K562 (cell line): Measurements from ENCODE around the gene IQCK. TPM values are rescaled to one million over a fixed set of nuclear protein-coding genes. Genes with fewer than 3 reads are reported as not detected.

ENCODE experiments used
- ATAC-seq: fragments of 200-7000 bp; cut with Tn5 transposase; 3 replicates; pipeline ENCODE4 v1.9.1; 2020; ENCODE audit warnings: moderate library complexity
- BruUV-seq: library from RNA; stranded (reverse); fragments of 400-500 nt; replicated peaks from 2 replicates; lab custom pipeline; 2021; lab: Mats Ljungman, UMichigan
- CTCF ChIA-PET: fragments of 300-600 bp; formaldehyde crosslinking; extraction: SDS; loops from one replicate; lab custom pipeline; 2021; ENCODE audit warnings: low intra/inter-chr PET ratio; lab: Yijun Ruan, JAX
- POLR2A ChIA-PET: fragments of 300-600, 350-650 bp; sonication (Branson Sonifier 250); formaldehyde crosslinking; extraction: SDS; loops from one replicate; lab custom pipeline; 2021; ENCODE audit warnings: antibody characterized with exemption, inconsistent platforms; lab: Yijun Ruan, JAX
- DNase-seq, 4 experiments: peaks; one replicate each; pipeline versions ENCODE4 v3.0.0 to v3.0.0-alpha.2; 2011 to 2018; ENCODE audit warnings: low spot score in 3 of 4, mixed read lengths in 3 of 4; ENCODE audit errors: extremely low read depth in 1 of 4
- FAIRE-seq: peaks from 2 replicates; lab custom pipeline; 2011; peaks lifted over from hg19 to GRCh38; lab: Jason Lieb, UNC
- H2AFZ ChIP-seq: 2 replicates; pipeline ENCODE4 v1.6.0; 2011; ENCODE audit warnings: low read depth, low read length, control low read depth, inconsistent platforms
- H3K27ac ChIP-seq: fragments of 200-600 bp; 3 replicates; pipeline ENCODE4 v1.8.0; 2011; ENCODE audit warnings: low read depth, mild to moderate bottlenecking, control low read depth, inconsistent platforms, low read length, moderate library complexity, mixed read lengths; ENCODE audit errors: extremely low read depth
- H3K27me3 ChIP-seq, 2 experiments: fragments of 300-600 bp in 1 of 2; 2 replicates in 1 of 2; 3 replicates in 1 of 2; pipeline versions ENCODE4 v1.6.0 to v1.8.0; 2011; ENCODE audit warnings: inconsistent platforms in 2 of 2, low read length in 2 of 2, mild to moderate bottlenecking in 1 of 2, mixed read lengths in 1 of 2, moderate library complexity in 1 of 2; ENCODE audit not compliant: control insufficient read depth in 2 of 2, insufficient read depth in 2 of 2
- H3K36me3 ChIP-seq: fragments of 300-600 bp; 3 replicates; pipeline ENCODE4 v1.8.0; 2011; ENCODE audit warnings: mild to moderate bottlenecking, low read length, inconsistent platforms; ENCODE audit not compliant: control insufficient read depth, insufficient read depth
- H3K4me1 ChIP-seq, 2 experiments: fragments of 200-600 bp in 1 of 2; replicated peaks in 1 of 2; 2 replicates in 1 of 2; 3 replicates in 1 of 2; pipeline versions ENCODE4 v1.5.1 to v1.8.0; 2011; ENCODE audit warnings: inconsistent platforms in 2 of 2, low read length in 2 of 2, mild to moderate bottlenecking in 1 of 2, mixed read lengths in 1 of 2, moderate library complexity in 1 of 2; ENCODE audit not compliant: control insufficient read depth in 2 of 2, insufficient read depth in 2 of 2
- H3K4me2 ChIP-seq: 2 replicates; pipeline ENCODE4 v1.6.1; 2011; ENCODE audit warnings: low read length, control low read depth, inconsistent platforms, mixed read lengths; ENCODE audit not compliant: insufficient read depth
- H3K4me3 ChIP-seq: fragments of 200-600 bp; sonication (generic), shearing (Covaris generic); 2 replicates; pipeline ENCODE4 v1.5.1; 2016; ENCODE audit warnings: control low read depth, inconsistent platforms
- H3K79me2 ChIP-seq: fragments of 200-600 bp; 3 replicates; pipeline ENCODE4 v1.8.0; 2011; ENCODE audit warnings: low read length, inconsistent platforms; ENCODE audit not compliant: control insufficient read depth, insufficient read depth
- H3K9ac ChIP-seq, 2 experiments: 2 replicates each; pipeline versions ENCODE4 v1.6.0 to v1.6.1; 2011; ENCODE audit warnings: low read depth in 2 of 2, low read length in 2 of 2, control low read depth in 1 of 2, inconsistent platforms in 1 of 2, mild to moderate bottlenecking in 1 of 2, mixed read lengths in 1 of 2; ENCODE audit not compliant: insufficient read depth in 1 of 2
- H3K9me1 ChIP-seq: one replicate; pipeline ENCODE4 v1.6.0; 2011; ENCODE audit warnings: inconsistent platforms, mild to moderate bottlenecking, low read length, moderate library complexity; ENCODE audit not compliant: control insufficient read depth, insufficient read depth
- H3K9me3 ChIP-seq: replicated peaks from 2 replicates; pipeline ENCODE4 v1.5.1; 2011; ENCODE audit warnings: low read depth, low read length, inconsistent platforms; ENCODE audit not compliant: control insufficient read depth, insufficient read depth
- H4K20me1 ChIP-seq: replicated peaks from 2 replicates; pipeline ENCODE4 v1.6.1; 2011; ENCODE audit warnings: low read length, inconsistent platforms, mixed read lengths; ENCODE audit not compliant: control insufficient read depth, insufficient read depth
- ADNP ChIP-seq: fragments of 200-800 bp; sonication (Bioruptor generic); IDR thresholded peaks from 2 replicates; pipeline ENCODE4 v1.6.1; 2016; ENCODE audit warnings: missing genetic modification characterization, missing compliant biosample characterization
- ATF3 ChIP-seq, 2 experiments: fragments of 450-650 bp in 1 of 2; sonication (generic) in 1 of 2; formaldehyde crosslinking in 1 of 2; IDR thresholded peaks in 1 of 2; conservative IDR thresholded peaks in 1 of 2; 2 replicates each; pipeline versions ENCODE4 v1.6.1 to v1.8.1; 2016 to 2023; ENCODE audit warnings: mild to moderate bottlenecking in 2 of 2, moderate library complexity in 2 of 2, inconsistent platforms in 1 of 2, missing genetic modification reagents in 1 of 2
- CREB3L1 ChIP-seq: fragments of 450-650 bp; IDR thresholded peaks from 2 replicates; pipeline ENCODE4 v1.6.1; 2014; ENCODE audit warnings: low read depth, mild to moderate bottlenecking, moderate library complexity, borderline replicate concordance
- E2F1 ChIP-seq: sonication (generic); formaldehyde crosslinking; IDR thresholded peaks from 2 replicates; pipeline ENCODE4 v1.8.1; 2023; ENCODE audit warnings: mild to moderate bottlenecking, missing genetic modification reagents, moderate library complexity
- FOXO4 ChIP-seq: fragments of 450-650 bp; formaldehyde crosslinking; IDR thresholded peaks from 2 replicates; pipeline ENCODE4 v1.4.0; 2020; ENCODE audit warnings: mild to moderate bottlenecking, moderate library complexity
- GABPA ChIP-seq: fragments of 200-800 bp; sonication (Bioruptor generic); conservative IDR thresholded peaks from 2 replicates; pipeline ENCODE4 v1.6.1; 2016; ENCODE audit warnings: low read depth, missing genetic modification characterization, missing compliant biosample characterization
- GTF2A2 ChIP-seq: IDR thresholded peaks from 2 replicates; pipeline ENCODE4 v1.6.1; 2016; ENCODE audit warnings: mild to moderate bottlenecking, missing genetic modification characterization, missing compliant biosample characterization
- KLF13 ChIP-seq: fragments of 450-650 bp; IDR thresholded peaks from 2 replicates; pipeline ENCODE4 v1.6.1; 2016; ENCODE audit warnings: missing genetic modification characterization, low read depth, mild to moderate bottlenecking, missing compliant biosample characterization, moderate library complexity, borderline replicate concordance
- MXD1 ChIP-seq: fragments of 250-450 bp; sonication (Bioruptor Pico); IDR thresholded peaks from 2 replicates; pipeline ENCODE4 v1.8.0; 2021; ENCODE audit warnings: borderline replicate concordance, mild to moderate bottlenecking, moderate library complexity; ENCODE audit not compliant: poor library complexity, severe bottlenecking
- PHF21A ChIP-seq: fragments of 450-650 bp; IDR thresholded peaks from 2 replicates; pipeline ENCODE4 v1.6.1; 2017; ENCODE audit warnings: low read depth, borderline replicate concordance
- SFPQ ChIP-seq: fragments of 200-400 bp; formaldehyde crosslinking; IDR thresholded peaks from 2 replicates; pipeline ENCODE4 v1.6.1; 2017; ENCODE audit warnings: mild to moderate bottlenecking, low read depth, low read length, moderate library complexity
- ZNF436 ChIP-seq: fragments of 250-450, 450-650 bp; sonication (Bioruptor Pico); formaldehyde crosslinking; IDR thresholded peaks from 2 replicates; pipeline ENCODE4 v1.7.0; 2020; ENCODE audit warnings: mild to moderate bottlenecking
- ZZZ3 ChIP-seq: fragments of 450-650 bp; IDR thresholded peaks from 2 replicates; pipeline ENCODE4 v1.6.1; 2016; ENCODE audit warnings: antibody characterized with exemption, mild to moderate bottlenecking, moderate library complexity
- whole genome bisulfite sequencing: fragments of 100-300 bp; shearing (Covaris generic); methylation state at CpG from one replicate; pipeline ENCODE4 v1.1.6; 2016; ENCODE audit warnings: low coverage, mixed read lengths; ENCODE audit not compliant: insufficient coverage; ENCODE audit errors: missing lambda C conversion rate; 5-methylcytosine and 5-hydroxymethylcytosine counted together
- in situ Hi-C: fragments of 300-500 bp; cut with MboI; formaldehyde crosslinking; loops from 4 replicates; pipeline ENCODE4 v1.15.0; 2018; ENCODE audit warnings: inconsistent platforms, mixed read lengths
- intact Hi-C: fragments of 100-400 bp; cut with micrococcal nuclease; formaldehyde crosslinking; loops from 2 replicates; pipeline ENCODE4 v1.14.2; 2022
- polyA plus RNA-seq, 8 experiments: library from polyadenylated mRNA; depleted of rRNA in 4 of 8; stranded (reverse) in 5 of 8; unstranded in 3 of 8; fragments of >200 nt; fragmentation: Nextera tagmentation in 2 of 8; fragmentation: Illumina TruSeq in 1 of 8; extraction: Ambion mirVana in 2 of 8; extraction: Trizol in 1 of 8; gene quantifications; 2 replicates each; pipeline versions ENCODE4 v1.2.1 to v1.2.3, GENCODE V29; 2011 to 2014; ENCODE audit warnings: inconsistent platforms in 1 of 8, missing spikeins in 1 of 8
- total RNA-seq, 7 experiments: library from RNA; depleted of rRNA in 6 of 7; stranded (reverse); fragments of >200 nt in 6 of 7; fragmentation: Illumina TruSeq in 2 of 7; extraction: Trizol in 2 of 7; gene quantifications; 2 replicates each; pipeline versions ENCODE4 v1.2.1 to v1.2.3, GENCODE V29; 2011 to 2021; ENCODE audit warnings: low replicate concordance in 1 of 7

IQCK gene
- total and polyA plus RNA-seq, 9 of the 15 experiments (the other 6 are each of a cell fraction or from before 2014, with no cell fraction given): 5.2 to 12.2 (median 7.3) TPM

GRCh38 chr16:19882646-19883045 is 164.6 kb downstream of the IQCK start:
- FAIRE-seq (no peak), ATAC-seq (no peak), DNase-seq (no peak)
- Histone ChIP-seq H3K27ac (no peak overlapping the region), H4K20me1 (peaks cover 9% of the 10 kb centered on the region), H3K9me3 (no peaks in the 10 kb centered on the region), H3K4me1 (peaks cover 3 to 25% of the 10 kb centered on the region in 2 experiments; a peak in 3 of 5 replicates), H3K27me3 (peaks cover 0 to 32% of the 10 kb centered on the region in 2 experiments; a peak in 3 of 5 replicates), H3K4me3 (no peak overlapping the region), H3K9me1 (no peaks in the 10 kb centered on the region), H3K4me2 (no peak overlapping the region), H2AFZ (no peak overlapping the region), H3K79me2 (no peaks in the 10 kb centered on the region), H3K9ac (no peak overlapping the region), H3K36me3 (no peaks in the 10 kb centered on the region)
- ChIA-PET POLR2A (no interaction called here), CTCF (no interaction called here)
- no TSS peak for BruUV-seq
- in situ Hi-C loops: loop anchor here (25.0 kb wide), 1 partner anchor 495 kb away; no protein-coding TSS in a partner anchor
- 46% methylated on average over 3 of the region's 3 CpGs for WGBS
- intact Hi-C loops: loop anchor here (5.0 to 10.0 kb wide), 2 partner anchors 160 to 498 kb away; no protein-coding TSS in a partner anchor
- TF ChIP-seq ADNP (tag): no peak
- TF ChIP-seq FOXO4: no peak
- no peak for TF ChIP-seq ZZZ3
- TF ChIP-seq GTF2A2: no peak
- no peak for TF ChIP-seq E2F1
- TF ChIP-seq KLF13 (tag): no peak
- TF ChIP-seq CREB3L1: no peak
- no peak for TF ChIP-seq ATF3 (IDR thresholded peaks at IDR 0.05)
- no peak for TF ChIP-seq ATF3 (CRISPR knock-in tag; conservative IDR thresholded peaks at IDR 0.05)
- no peak for TF ChIP-seq PHF21A
- no peak for TF ChIP-seq ZNF436 (CRISPR knock-in tag)
- no peak for TF ChIP-seq GABPA (tag)
- TF ChIP-seq MXD1 (CRISPR knock-in tag): no peak
- no peak for TF ChIP-seq SFPQ
